Hematopoietic multipotent progenitor cell treated with erythropoietin and hydrocortisone succinate and interleukin-3 and kit ligand, for 8 days (in vitro differentiated cells): ENCODE results near the gene SORBS2.
"Not testable (repeated sequence)": the region's sequence is repeated elsewhere in the genome, so short reads cannot be mapped to it uniquely, and the experiment has no call there.

ENCODE experiments used
- DNase-seq: peaks from one replicate; pipeline ENCODE4 v3.0.0-alpha.2; 2015

The SORBS2 gene

DNA sequence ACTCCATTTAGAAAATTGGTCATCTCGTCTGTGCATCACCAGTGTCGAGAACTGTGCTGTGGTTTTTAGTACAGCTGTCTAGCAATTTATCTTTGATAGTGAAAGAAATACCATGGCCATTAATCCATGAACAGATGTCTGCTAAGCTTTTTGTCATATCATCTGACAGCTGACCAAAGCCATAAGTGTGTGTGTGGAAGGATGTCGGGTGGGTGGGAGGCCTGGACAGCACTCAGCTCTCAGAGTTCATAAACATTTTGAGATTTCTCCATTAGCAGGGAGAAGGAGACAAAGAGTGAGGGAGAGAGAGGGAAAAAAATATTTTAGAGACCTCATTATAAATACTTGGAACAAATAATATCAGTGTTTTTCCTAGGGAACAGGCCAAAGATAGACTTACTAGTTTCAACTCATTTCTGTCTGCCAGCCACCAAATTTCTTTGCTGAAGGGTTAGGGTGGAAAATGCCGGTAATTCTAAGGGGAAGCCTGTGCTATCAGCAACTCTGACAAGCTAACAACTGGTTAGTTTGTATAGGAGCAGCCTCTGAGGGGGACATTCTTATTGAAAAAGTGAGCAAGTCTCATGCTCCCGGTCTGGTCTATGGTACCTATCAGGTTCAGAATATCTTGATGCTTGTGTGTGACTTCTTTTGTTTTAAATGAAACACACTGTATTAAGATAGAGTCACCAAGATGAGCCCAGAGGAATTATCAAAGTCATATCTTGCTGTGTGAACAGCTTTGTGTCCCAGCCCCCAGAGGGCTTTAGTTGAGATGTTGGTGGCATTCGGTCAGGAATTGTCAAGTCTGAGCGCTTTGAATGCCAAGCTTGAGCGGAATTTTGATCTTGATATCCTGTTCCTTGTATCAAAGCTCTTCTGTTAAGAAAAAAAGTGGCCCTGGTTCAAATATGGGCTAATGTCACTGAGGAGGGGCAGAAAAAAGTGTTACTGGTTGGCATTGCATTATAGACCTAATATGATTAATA lies 234.7 kb downstream of the SORBS2 start:
- DNase-seq, result no peak

DNA sequence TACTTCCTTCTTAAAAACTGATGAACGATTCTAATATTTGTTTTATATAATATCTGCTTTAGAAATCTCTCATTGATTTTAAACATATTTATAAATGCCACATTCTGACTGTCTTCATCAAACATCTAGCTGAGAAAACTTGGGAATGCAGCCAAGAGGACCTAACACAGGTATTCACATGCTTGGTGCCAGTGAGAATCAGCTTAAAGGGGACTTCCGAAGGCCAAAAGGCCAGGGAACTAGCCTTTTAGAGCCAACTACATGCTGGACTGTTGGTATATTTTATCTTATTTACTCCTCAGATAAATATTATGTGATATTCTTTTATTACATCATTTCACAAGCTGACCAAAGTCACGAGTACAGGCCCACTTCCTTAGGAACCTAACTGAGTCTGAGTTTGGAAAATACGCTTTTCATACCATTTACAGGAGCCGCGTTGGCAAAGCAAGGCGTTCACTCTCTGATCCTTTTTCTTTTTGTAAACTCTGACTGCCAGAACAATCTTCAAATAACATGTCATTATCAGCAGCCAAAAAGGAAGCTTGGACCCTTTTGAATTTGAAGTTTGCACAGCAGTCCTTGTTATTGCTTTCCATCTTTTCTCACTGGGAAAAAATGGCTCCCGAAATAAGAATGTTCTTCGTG lies 235.6 kb downstream of the SORBS2 start:
- DNase-seq, result no peak

DNA sequence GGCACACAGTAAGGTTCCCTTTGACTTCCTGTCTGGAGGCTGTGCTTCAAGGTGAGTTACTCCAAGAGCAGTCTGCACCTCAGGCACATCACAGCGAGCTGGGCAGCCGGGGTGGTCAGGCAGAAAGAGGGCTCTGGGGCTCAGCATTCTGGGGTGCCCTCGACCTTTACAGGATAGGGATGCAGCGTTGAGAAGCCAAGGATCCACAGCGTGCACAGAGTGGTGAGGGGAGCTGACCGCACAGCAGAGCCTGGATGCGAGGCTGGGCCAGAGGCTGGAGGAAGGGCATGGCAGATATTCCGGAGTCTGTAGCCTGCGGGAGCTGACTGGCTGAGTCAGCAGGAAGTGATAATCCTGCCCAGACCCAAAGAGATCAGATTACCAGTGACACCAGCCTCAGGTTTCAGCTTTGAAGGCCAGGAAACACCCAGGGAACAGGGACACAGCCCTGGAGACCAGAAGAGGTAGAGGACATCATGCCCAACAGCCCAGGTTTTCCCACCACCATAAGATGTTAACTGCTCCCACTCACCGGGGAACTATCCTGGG lies 238.3 kb downstream of the SORBS2 start:
- DNase-seq, result no peak

DNA sequence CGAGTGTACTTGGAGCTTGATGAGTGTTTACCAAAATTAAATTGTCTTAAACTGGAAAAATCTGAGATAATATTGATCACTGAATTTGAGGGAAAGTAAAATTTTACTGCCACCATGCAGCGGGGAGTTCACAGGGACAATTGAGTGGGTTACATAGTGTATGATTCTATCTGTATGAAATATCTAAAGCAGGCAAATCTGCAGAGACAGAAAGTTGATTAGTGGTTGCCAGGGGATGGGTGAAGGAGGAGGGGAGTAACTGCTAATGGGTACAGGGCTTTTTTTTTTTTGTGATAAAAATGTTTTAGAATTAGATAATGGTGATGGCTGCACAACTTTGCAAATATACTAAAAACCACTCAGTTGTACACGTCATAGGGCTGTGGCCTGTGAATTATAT lies 241.3 kb downstream of the SORBS2 start:
- DNase-seq, result no peak

DNA sequence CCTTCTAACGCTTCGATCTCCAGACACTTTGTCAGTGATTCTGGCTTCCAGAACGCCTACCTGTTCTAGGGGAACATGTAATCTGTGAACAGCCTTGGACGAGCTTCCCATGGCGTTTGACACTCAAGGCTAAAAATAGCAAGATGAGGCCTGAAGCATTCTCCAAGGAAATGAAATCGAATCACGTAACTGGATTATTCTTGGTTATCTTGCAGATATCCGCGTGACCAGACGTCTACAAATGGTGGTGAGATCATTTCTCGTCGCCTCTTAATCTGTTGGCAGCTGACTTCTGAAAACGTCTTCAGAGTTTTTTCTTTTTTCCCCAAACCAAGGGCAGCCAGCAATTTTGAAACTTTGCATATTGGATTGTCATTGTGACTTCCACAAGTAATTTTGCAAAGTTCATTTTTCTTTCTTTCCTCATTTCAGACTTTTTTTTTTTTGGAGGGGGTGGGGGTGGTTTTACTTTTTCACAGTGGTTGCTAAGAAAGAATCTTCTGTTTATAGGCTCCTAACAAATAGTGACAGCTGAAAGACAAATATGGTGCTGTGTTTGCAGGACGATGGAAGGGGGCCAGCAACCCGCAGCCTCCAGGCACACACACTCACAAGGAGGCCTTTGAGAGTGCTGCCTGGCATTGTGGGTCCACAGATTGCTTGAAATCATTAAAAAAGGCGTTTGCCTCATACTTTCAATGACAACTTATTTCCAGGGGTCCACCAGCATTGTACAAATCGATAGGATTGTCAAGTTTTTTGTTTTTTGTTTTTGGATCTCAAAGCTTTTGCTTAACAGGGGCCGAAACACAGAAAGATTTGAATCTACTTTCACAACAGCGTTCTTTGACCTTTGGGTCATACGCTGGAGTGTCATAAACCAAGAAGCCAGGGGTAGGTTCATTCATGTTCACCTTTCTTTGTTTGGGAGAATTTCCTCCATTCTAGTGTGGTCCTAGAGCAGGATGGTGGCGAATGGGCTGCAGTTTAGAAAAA lies 244.3 kb downstream of the SORBS2 start:
- no peak for DNase-seq

DNA sequence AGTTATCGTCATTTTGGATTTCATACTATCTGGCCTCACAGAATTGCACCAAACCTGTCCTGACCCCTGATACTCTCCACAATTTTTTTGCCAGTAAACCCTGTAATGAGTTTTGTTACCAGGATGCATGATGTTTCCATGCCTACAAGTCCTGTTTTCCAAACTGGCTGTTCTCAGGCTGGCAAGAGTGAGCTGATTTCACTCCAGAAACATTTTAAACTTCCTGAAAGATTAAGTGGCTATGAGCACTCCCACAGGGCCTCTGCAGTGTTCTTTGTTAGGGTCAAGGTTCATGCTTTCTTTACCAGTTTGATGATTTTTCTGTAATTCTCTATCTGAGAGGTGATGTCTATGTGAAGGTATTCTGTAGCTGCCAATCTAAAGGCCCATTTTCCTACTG lies 245.0 kb downstream of the SORBS2 start:
- DNase-seq, result no peak

DNA sequence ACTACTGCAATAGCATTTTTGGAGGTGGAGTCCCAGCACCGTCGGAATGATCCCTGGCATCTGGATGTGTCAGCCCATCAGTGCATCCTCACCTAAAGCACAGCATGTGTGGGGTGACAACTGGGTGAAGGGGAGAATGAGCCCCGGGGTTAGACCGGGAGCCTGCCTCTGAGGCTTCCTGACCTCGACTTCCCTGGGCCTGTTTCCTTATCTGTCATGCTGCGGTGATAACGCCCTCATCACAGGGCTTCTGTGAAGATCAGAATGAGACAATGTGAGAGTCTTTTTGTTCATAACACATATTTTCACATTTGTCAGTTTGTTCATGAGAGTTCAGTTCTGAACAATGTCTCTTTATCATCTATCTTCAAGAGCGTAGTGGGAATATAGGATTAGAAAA lies 245.6 kb downstream of the SORBS2 start:
- no peak for DNase-seq

DNA sequence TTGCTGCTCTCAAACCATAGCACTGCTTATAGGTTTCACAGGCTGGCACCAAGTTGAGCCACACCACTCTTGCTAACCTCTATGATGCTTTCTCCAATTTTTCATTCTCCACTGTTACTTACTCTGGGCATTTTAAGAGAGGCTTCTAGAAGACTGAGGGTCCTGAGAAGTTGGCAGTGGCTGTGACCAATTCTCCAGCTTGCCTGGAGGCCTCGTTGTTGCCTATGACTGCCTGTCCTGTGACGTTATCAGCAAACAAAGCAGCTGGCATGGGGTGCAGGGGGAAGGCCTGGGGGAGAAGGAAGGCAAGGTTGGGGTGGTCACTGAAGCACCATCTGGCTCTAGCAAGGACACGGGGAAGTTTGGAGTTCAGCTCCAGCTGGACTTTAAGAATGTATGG lies 246.3 kb downstream of the SORBS2 start:
- DNase-seq, result no peak

DNA sequence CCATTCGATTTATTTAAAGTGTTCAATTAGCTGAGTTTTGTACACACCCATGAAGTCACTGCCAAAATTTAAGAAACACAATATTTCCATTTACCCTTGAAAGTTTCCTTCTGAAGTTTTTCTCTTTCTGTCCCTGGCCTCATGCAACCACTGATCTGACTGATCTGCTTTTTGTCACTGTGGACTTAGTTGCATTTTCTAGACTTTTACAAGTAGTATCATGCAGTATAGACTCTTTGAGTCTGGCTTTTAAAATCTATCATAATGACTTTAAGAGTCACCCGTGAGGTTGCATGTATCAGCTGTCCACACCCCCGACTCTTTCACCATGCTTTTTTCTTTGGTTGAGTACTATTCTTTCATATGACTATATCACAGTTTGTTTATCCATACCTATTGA lies 247.6 kb downstream of the SORBS2 start:
- DNase-seq, result no peak

DNA sequence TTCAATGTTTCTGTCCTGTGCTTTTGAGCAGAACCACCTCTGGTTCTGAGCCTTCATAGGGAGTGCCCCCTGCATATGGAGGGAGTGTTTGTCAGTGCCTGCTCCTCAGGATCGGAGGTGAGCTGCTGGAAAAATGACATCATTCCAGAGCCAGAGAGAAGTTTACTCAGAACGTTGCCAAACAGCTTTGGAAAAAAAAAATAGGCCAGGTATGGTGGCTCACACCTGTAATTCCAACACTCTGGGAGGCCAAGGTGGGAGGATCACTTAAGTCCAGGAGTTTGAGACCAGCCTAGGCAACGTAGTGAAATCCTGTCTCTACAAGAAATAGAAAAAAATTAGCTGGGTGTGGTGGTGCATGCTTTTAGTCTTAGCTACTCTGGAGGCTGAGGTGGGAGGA lies 249.5 kb downstream of the SORBS2 start:
- DNase-seq, result no peak

DNA sequence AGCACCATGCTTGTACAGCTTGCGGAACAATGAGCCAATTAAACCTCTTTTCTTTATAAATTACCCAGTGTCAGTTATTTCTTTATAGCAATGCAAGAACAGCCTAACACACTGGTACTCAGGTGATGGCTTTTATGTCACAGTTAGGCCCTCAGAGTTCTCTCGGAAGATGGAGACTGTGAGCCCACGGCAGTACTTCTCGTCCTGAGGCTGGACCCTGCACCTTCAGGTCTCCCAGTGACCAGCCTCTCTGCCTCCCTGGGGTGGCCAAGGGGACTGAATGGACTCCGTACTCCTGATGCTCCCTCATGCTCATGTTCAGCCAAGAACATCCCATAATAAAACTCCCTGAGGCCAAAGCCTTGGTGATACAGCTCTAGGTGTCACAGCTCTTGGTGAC lies 251.7 kb downstream of the SORBS2 start:
- no peak for DNase-seq

DNA sequence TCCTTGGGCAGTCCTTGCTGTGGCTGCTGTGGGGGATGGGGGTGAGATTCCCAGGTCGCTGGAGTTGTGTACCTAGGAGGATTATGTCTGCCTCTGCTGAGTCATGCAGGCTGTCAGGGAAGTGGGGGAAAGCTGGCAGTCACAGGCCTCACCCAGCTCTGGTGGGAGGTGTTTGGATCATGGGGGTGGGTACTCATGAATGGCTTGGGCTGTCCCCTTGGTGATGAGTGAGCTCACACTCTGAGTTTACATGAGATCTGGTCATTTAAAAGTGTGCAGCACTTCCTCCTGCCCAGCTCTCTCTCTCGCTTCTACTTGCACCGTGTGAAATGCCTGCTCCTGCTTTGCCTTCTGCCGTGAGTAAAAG lies 252.1 kb downstream of the SORBS2 start:
- DNase-seq, result no peak

DNA sequence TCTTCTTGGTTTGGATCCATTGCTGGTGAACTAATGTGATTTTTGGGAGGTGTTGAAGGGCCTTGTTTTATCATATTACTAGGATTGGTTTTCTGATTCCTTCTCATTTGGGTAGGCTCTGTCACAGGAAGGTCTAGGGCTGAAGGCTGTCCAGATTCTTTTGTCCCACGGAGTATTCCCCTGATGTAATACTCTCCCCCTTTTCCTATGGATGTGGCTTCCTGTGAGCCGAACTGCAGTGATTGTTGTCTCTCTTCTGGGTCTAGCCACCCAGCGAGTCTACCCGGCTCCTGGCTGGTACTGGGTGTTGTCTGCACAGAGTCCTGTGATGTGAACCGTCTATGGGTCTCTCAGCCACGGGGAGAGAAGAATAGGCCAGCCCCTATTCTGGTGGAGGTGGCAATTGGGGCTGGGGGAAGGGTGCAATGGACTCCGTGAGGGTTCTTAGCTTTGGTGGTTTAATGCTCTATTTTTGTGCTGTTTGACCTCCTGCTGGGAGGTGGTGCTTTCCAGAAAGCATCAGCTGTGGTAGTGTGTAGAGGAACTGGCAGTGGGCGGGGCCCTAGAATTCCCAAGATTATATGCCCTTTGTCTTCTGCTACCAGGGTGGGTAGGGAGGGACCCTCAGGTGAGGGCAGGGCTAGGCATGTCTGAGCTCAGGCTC lies 252.6 kb downstream of the SORBS2 start:
- DNase-seq, result not testable (repeated sequence)

DNA sequence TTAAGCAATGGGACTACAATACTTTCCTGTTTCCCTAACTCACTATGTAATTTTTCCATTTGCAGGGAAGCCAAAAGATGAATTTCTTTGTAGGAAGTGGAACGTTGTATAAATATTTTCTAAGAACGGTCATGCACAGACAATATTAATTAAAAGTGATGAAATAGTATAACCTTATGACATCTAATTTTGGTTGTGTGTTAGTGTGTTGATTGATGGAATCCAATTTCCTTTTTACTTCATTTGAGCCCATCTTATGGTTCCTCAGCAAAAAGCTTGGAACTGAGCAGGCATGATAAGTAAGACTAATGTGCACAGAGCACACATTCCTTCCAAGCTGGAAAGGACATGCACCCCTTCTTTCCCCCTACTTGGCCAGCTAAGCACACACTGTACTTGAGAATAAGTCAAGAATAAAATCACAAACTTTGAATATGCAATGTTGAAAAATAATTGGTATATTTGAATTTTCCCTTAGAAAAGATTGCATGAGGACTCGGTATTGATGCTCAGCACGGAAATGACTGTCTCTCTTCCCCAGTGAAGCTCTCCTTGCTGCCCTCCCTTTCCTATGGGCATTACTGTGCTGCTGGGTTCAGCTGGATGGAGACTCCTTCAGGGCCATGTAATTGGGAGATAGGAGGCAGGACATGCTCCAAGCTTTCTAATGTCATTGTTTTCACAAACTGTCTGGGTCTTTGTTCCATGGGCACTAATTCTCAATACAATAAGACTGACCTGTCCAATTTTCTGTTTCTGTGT lies 257.4 kb downstream of the SORBS2 start:
- DNase-seq, result no peak

DNA sequence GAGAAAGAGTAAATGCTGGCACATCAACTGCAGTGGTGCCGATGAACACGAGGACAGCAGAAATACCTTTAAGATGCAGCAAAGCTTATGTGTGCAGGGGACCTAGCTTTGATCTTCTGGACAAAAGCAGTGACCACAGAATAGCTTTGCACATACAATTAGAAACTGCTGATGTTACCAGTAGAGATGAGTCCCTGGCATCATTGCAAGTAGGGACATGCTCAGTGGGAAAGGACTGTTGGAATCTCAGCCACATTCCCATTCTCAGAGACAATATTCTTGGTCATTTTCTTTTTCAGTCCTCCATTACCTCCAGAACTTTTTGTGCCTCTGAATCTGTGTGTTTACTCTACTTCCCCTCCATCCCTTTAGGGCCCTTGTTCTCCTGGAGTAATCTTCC lies 259.7 kb downstream of the SORBS2 start:
- DNase-seq, result no peak

DNA sequence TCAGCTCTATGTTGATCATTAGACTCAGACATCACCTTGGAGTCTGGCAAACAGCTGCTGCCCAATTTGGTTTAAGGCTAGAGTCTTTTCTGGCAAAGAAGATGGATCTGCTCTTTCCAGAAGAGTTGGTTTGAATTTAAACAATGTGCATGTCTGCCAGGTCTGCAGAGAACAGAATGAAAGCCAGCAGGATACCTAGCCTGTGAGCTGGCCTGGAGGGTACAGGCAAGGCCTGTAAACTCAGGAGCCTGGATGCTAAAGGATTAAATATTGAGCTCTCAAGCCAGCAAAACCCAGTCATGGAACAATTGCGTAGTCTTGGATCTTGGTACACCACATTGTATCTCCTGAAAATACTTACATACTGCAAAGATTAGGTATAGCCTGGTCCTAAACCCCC lies 261.1 kb downstream of the SORBS2 start:
- no peak for DNase-seq

DNA sequence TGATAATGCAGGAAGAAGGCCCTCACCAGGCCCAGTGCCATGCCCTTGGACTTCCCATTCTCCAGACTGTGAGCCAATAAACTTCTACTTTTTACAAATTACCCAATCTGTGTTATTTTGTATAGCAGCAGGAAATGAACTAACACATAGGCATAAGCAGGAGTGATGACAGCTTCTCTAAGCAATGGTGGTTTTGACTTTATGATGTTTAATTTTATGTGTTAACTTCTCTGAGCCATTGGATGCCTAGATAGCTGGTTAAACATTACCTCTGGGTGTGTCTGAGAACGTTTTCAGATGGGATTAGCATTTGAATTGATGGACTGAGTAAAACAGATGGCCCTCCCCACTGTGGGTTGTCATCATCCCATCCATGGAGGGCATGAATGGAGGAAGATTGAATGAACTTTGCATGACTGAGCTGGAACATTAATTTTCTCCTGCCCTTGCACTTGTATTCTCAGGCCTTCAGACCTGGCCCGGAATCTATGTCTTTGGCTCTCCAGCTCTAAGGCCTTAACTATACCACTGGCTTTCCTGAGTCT lies 262.8 kb downstream of the SORBS2 start:
- DNase-seq, result no peak

DNA sequence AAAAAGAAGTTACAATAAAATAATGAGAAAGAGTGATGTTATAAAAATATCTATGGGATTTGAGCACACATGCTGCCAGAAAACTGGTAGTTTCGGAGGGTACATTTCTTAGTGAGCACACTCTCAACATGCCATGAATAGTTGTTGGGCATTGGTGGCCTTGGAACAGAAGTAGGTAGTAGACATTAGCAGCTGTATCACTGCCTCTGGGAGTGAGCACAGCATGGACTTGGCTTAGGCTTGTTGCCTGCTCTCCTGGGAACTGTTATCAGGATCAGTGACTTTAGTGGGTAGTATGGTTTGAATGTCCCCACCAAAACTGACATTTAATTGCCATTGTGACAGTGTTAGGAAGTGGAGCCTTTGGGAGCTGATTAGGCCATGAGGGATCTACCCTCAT lies 263.4 kb downstream of the SORBS2 start:
- no peak for DNase-seq

DNA sequence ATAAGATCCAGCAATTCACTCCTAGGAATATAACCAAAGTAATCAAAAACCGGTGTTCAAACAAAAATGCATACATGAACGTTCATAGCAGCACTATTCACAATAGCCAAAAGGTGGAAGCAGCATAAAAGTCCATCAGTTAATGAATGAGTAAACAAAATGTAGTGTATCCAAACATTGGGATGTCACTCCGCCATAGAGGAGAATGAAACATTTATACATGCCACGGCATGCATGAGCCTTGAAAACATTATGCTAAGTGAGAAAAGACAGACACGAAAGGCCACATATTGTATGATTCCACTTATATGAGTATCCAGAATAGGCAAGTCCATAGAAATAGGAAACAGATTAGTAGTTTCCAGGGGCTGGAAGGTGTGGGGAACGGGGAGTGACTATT lies 265.7 kb downstream of the SORBS2 start:
- no peak for DNase-seq

DNA sequence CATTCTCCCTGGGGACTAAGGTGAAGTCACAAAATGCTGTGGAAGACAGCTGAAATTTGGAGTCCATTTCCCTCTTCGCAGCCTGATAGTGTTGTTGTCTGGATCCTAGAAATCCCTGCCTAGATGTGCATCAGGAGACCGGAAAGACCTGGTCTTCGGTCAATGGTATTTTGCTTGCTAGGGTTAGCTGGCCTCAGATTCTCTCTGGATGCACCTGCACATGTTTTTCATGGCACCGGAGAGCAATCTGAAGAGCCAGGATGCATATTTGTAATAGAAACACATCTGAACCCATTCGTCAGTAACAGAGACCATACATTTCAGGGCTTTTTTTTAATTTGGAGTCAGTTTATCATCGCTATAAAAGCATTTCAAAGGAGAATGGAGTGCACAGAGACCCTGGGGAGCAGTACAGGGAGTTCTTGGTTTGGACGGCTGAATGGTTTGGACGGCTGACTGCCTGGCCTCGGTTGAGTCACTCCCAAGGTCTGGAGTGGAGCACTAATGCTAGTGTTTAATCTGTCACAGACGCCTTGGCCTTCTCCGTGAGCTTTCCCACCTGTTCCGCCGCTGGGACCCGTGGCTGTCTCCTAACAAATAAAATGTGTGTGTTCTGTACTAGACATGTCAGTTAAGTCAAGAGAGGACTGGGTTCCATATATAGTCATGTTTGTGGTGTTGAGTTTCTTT lies 269.2 kb downstream of the SORBS2 start:
- DNase-seq, result no peak
